ENCODE data around the gene DIRAS3. TPM values are rescaled to one million over a fixed set of nuclear protein-coding genes. Genes with fewer than 3 reads are reported as not detected.

The DIRAS3 gene, protein sequence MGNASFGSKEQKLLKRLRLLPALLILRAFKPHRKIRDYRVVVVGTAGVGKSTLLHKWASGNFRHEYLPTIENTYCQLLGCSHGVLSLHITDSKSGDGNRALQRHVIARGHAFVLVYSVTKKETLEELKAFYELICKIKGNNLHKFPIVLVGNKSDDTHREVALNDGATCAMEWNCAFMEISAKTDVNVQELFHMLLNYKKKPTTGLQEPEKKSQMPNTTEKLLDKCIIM
- 1 to 10 TPM; 2.8 to 3.0 TPM for total RNA-seq

DNA sequence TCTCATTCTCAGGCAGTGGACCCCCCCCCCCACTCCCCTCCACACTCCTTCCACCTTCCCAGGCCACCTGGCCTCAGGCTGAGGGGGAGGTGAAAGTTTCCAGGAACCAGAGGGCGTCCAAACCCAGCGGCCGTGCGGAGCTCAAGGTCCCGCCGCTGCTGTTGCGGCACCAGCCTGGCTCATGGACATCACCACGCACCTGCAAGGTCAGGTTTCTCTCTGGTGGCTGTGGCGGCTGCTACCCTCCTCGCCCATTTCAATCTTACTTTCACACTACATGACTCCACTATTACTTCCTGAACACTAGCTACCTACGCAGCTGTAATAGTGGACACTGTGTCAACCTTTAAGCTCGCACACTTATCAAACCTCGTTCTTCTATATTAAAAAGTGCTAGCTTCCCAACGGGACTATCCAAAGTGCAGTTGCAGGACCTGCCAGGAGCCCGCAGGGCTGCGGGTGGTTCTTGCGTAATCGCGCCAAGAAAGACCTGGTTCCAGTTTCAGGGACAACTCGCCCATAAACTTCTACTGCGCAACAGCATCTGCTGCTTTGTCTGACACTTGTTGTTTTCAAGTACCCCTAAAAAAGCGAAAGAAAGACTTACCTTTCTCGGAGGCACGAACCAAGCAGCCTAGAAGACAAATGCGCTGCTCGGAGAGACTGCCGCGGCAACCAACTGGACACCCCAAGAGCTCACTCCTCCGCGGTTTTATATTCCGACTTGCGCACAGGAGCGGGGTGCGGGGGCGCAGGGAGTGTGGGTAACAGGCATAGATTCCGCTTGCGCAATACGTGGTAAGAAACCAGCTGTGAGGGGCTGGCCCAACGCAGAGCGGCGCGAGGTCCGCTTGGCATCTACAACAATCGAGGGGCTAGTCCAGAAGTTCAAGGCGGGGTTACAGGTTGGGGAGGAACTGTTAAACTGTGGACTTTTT lies at the start of gene DIRAS3:
DIRAS3 (minus strand) TSS at position 687 of the 938 bp plus-strand sequence. CDS start 3,330 bp downstream, outside the sequence.
- intact Hi-C loops (cut with DNase I): no loop called here
- Histone ChIP-seq H3K4me1 (replicated peaks) (no peaks in the 10 kb centered on the region), H3K4me3 (peak within 1 kb of the TSS; percentile 28 to 32), H3K27ac (peak within 1 kb of the TSS in 1 of 2 donors; percentile 20), H3K27me3 (replicated peaks; ENCODE audit: insufficient read depth) (no peaks in the 10 kb centered on the region), H3K9me3 (no peaks in the 10 kb centered on the region), H3K36me3 (no peaks in the 10 kb centered on the region)
- WGBS: 48% methylated on average over 45 of the region's 45 CpGs
- no peak for TF ChIP-seq POLR2A (IDR thresholded peaks at IDR 0.05)
- no peak for TF ChIP-seq POLR2AphosphoS5 (IDR thresholded peaks at IDR 0.05)
- TF ChIP-seq, protein P1, sequence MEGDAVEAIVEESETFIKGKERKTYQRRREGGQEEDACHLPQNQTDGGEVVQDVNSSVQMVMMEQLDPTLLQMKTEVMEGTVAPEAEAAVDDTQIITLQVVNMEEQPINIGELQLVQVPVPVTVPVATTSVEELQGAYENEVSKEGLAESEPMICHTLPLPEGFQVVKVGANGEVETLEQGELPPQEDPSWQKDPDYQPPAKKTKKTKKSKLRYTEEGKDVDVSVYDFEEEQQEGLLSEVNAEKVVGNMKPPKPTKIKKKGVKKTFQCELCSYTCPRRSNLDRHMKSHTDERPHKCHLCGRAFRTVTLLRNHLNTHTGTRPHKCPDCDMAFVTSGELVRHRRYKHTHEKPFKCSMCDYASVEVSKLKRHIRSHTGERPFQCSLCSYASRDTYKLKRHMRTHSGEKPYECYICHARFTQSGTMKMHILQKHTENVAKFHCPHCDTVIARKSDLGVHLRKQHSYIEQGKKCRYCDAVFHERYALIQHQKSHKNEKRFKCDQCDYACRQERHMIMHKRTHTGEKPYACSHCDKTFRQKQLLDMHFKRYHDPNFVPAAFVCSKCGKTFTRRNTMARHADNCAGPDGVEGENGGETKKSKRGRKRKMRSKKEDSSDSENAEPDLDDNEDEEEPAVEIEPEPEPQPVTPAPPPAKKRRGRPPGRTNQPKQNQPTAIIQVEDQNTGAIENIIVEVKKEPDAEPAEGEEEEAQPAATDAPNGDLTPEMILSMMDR (IDR thresholded peaks at IDR 0.05): no peak
- peak; percentile 22 for DNase-seq (ENCODE audit: low spot score)

DNA sequence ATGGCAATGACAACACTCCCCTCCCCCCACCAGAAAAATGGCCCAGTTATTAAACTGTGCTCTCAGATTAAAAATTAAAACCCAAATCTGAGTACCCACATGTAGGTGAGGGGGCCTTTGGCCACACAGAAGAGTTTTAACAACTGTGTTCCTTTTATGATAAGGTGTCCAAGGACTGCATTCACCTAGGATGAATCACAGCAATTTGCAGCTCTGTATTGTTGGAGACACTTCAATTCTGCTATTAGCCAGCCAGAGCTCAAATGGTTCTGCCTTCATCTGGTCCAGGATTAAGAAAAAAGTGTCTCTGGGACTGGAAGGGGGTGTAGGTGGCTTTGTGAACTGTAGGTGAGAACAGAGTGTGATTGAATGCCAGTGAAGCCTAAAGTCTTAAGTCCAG lies 43.3 kb upstream of the DIRAS3 start:
- H3K27me3 ChIP-seq (replicated peaks; ENCODE audit: insufficient read depth): no peaks in the 10 kb centered on the region

DNA sequence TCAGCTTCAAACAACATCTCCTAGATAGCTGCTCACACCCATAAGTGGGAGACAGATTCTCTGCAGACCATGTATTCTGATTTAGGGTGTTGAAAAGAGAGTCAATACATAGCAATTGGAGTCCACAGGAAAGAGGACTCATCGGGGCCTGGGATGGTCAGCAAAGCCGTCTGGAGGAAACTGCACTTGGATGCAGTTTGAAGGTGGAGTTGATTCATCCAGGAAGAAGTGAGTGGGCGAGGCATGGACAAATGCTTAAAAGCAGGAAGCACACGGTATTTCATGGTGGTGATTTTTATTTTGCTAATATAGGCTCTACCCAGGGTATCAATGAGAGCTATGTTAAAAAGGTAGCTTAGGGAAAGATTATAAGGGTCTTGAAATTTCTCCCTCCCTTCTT lies 36.8 kb upstream of the DIRAS3 start:
- no peak for DNase-seq (ENCODE audit: low spot score)
- no peaks in the 10 kb centered on the region for H3K36me3 ChIP-seq
- WGBS: 84% methylated on average over 4 of the region's 4 CpGs
- H3K27ac ChIP-seq: no peak overlapping the region
- H3K4me1 ChIP-seq (replicated peaks): no peaks in the 10 kb centered on the region
- no peak overlapping the region for H3K4me3 ChIP-seq
- TF ChIP-seq, protein P1 (IDR thresholded peaks at IDR 0.05): no peak
- TF ChIP-seq POLR2AphosphoS5 (IDR thresholded peaks at IDR 0.05) (no peak), POLR2A (IDR thresholded peaks at IDR 0.05) (no peak)
- intact Hi-C loops (cut with DNase I): no loop called here
- no peaks in the 10 kb centered on the region for H3K9me3 ChIP-seq
- no peaks in the 10 kb centered on the region for H3K27me3 ChIP-seq (replicated peaks; ENCODE audit: insufficient read depth)

More for the DNA sequence above, 43.3 kb upstream of the DIRAS3 start:
- DNase-seq (ENCODE audit: low spot score): no peak
- no peak overlapping the region for H3K27ac ChIP-seq
- no peaks in the 10 kb centered on the region for H3K4me1 ChIP-seq (replicated peaks)
- intact Hi-C loops (cut with DNase I): no loop called here
- H3K36me3 ChIP-seq: no peaks in the 10 kb centered on the region
- TF ChIP-seq POLR2AphosphoS5 (IDR thresholded peaks at IDR 0.05) (no peak), POLR2A (IDR thresholded peaks at IDR 0.05) (no peak)
- TF ChIP-seq, protein P1 (IDR thresholded peaks at IDR 0.05): no peak
- H3K9me3 ChIP-seq: no peaks in the 10 kb centered on the region
- no peak overlapping the region for H3K4me3 ChIP-seq

DNA sequence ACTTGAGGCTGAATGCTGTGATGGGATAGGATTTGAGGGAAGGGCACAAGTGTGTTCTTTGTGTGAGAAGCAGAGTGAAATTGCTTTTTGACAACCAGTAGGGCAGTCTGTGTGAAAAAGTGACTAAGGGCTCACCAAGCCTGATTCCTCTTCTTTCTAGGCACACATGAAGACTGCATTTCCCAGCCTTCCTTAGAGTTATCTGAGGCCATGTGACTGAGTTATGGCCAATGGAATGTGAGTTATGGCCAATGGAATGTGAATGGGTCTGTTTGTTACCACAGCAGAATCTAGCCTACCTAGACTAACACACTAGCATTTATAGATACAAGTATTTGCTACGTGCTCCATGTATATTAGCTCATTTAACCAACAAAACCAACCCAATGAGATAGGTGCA lies 35.3 kb upstream of the DIRAS3 start:
- Histone ChIP-seq H3K4me1 (replicated peaks) (no peaks in the 10 kb centered on the region), H3K4me3 (no peak overlapping the region), H3K9me3 (no peaks in the 10 kb centered on the region), H3K27me3 (replicated peaks; ENCODE audit: insufficient read depth) (no peaks in the 10 kb centered on the region), H3K36me3 (no peaks in the 10 kb centered on the region), H3K27ac (no peak overlapping the region)
- intact Hi-C loops (cut with DNase I): no loop called here
- TF ChIP-seq, protein P1 (IDR thresholded peaks at IDR 0.05): no peak
- TF ChIP-seq POLR2AphosphoS5 (IDR thresholded peaks at IDR 0.05): no peak
- TF ChIP-seq POLR2A (IDR thresholded peaks at IDR 0.05): no peak
- 88% methylated on average over 1 of the region's 1 CpG for WGBS
- no peak for DNase-seq (ENCODE audit: low spot score)

All from prostate gland (tissue), 2 donors.